Jurkat, Clone E6-1 (cell line): ENCODE results near the gene MOB3B.

Source experiments
- DNase-seq: peaks from one replicate; pipeline ENCODE4 v3.0.0-alpha.2; 2011; ENCODE audit warnings: low read depth, low spot score
- H3K4me3 ChIP-seq: 2 replicates; pipeline ENCODE4 v1.5.1; 2011; ENCODE audit warnings: mild to moderate bottlenecking, low read length, control low read depth, moderate library complexity

Gene MOB3B

GRCh38 chr9:27548055-27548741 is 18.6 kb upstream of the MOB3B start:
- no peak overlapping the region for H3K4me3 ChIP-seq
- no peak for DNase-seq

DNA sequence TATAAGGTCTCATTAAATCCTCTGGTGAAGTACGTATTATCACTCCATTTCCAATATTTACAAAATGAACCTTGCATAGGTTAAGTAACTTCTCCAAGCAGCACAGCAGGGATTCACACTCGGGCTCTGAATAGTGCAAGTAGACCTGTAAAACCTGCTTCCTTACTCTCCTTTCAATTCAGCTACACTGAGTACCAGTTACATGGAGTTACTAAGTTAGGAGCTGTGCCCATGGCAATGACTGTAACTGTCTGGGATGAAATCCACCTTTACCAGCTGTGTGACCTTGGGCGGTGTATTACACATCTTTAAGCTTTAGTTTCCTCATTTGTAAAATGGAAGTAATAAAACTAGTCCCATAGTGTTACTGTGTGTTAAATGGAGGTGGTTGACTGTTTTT is 15.9 kb upstream of the MOB3B start:
- DNase-seq = no peak
- H3K4me3 ChIP-seq = no peak overlapping the region

GRCh38 chr9:27542508-27542907 is 12.9 kb upstream of the MOB3B start:
- DNase-seq = no peak
- H3K4me3 ChIP-seq = no peak overlapping the region

GRCh38 chr9:27541740-27542139 is 12.1 kb upstream of the MOB3B start:
- DNase-seq = no peak
- H3K4me3 ChIP-seq = no peak overlapping the region

DNA sequence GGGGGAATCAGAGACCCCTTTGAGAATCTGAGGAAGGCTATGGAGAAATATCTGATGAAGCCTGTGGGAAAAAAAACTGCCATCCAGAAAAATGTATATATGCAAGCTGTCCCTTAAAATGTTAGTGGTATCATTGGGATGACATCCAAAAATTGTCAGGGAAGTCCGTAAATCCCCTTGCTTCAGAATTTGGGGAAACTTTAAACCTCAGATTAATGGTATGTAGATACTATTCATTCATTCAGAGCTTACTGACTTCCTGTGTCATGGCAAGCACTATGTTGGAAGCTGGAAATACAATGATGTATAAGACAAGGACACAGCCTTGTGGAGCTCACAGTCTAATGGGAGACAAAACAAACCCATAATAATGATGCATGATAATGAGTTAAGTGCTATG is 10.9 kb upstream of the MOB3B start:
- DNase-seq = no peak
- no peak overlapping the region for H3K4me3 ChIP-seq

- no peak for DNase-seq
- no peak overlapping the region for H3K4me3 ChIP-seq
Measured at GRCh38 chr9:27539479-27540441, 10.1 kb upstream of the MOB3B start.

- no peak overlapping the region for H3K4me3 ChIP-seq
- DNase-seq = no peak
Measured at GRCh38 chr9:27538647-27539046, 9.0 kb upstream of the MOB3B start.

DNA sequence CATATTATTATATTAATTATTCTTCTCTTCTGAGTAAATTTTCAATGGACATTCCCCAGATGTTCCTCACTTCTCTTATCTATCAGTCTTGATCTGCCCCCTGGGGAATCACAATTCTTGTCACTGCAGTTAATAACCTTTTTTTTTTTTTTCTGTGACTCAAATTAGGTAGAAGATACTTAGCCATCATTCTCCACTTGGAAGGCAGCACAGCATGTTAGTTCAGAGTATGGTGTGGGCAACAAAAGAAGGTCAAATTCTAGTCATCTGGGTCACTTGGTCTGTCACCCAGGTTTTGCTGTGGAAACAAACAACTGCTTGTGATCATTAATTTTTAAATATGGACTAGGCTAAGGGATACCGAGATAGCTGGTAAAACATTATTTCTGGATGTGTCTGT is 8.1 kb upstream of the MOB3B start:
- DNase-seq = no peak

GRCh38 chr9:27537027-27537435 is 7.4 kb upstream of the MOB3B start:
- no peak for DNase-seq

More for the DNA sequence above, 8.1 kb upstream of the MOB3B start:
- no peak overlapping the region for H3K4me3 ChIP-seq

GRCh38 chr9:27536168-27536567 is 6.6 kb upstream of the MOB3B start:
- no peak overlapping the region for H3K4me3 ChIP-seq
- DNase-seq = no peak

More at GRCh38 chr9:27537027-27537435, 7.4 kb upstream of the MOB3B start:
- H3K4me3 ChIP-seq = no peak overlapping the region

- DNase-seq = peak; percentile 50
- H3K4me3 ChIP-seq = no peak overlapping the region
Measured at GRCh38 chr9:27535701-27536118, 6.1 kb upstream of the MOB3B start.

GRCh38 chr9:27534658-27535209 is 5.1 kb upstream of the MOB3B start:
- H3K4me3 ChIP-seq = no peak overlapping the region

GRCh38 chr9:27534131-27534530 is 4.5 kb upstream of the MOB3B start:
- no peak for DNase-seq
- no peak overlapping the region for H3K4me3 ChIP-seq

More at GRCh38 chr9:27534658-27535209, 5.1 kb upstream of the MOB3B start:
- no peak for DNase-seq

DNA sequence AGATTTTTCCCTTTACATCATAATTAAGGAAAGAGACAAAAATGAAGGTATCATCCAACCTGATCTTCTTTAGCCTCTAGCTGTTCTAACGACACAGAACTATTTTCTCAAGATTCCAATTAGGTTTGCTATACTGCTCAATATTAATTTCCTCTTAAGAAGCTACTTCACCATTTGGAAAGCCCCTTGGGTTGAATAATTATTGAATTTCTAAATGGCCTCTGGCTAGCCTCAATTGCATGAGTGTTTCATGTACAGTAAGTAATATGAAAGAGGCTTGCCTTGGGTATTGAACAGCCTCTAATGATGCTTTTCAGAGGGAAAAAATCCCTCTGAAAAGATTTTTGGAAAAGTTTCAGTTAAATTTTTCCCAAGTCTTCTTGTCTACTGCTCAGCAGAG is 3.7 kb upstream of the MOB3B start:
- DNase-seq = no peak
- H3K4me3 ChIP-seq = no peak overlapping the region

DNA sequence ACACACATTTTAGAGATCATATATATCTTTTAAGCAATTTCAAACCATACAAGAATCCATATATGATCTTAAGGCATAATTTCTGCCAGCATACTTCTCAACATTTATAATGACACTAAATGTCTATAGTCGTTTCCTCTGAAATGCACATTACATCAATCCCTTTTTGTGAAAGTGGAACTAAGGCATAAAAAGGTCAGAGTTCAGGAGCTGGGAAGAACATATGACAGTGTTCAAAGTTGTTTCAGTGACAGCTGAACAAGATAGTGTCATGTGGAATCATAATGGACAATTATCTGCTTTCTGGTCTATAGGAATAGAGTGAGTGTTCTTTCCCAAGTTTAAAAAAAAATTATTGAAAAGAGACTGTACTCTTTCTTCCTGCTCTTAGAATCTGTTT is 2.4 kb upstream of the MOB3B start:
- H3K4me3 ChIP-seq = no peak overlapping the region
- DNase-seq = no peak

DNA sequence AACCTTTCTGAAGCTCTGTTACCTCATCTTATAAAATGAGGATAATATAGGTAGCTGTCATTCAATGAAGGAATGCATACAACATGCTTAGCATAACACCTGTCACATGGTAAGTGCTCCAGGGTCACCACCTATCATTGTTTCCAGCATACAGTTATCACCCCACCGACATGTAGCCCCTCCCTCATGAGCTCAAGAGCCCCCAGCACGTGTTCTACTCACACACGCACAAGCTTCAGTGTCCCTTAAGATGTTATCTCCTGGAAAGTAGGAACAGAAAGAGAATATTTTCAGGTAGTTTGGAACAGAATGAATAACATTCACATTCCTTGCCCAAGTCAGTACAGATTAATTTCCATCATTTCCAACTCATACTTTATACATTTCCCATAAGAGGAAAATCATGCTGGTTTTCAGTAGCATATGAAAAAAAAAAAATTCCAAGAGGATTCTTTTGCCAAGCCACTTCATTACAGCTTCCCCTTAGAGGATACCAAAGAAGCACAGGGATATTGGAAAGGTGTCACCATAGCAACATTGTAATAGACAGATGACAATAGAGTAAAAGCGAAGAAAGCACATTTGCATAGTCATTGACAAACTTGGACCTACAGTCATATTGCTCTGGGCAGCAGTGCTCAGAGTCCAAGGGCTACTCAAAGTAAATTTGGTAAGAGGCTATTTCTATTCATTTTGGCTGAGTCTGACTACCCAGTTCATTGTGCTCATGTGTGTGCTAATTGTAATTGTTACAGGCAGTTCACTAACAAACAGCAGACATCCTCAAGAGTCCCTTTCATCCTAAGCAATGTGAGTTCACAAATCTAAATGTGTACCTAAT is 1.5 kb upstream of the MOB3B start:
- DNase-seq = no peak
- no peak overlapping the region for H3K4me3 ChIP-seq

DNA sequence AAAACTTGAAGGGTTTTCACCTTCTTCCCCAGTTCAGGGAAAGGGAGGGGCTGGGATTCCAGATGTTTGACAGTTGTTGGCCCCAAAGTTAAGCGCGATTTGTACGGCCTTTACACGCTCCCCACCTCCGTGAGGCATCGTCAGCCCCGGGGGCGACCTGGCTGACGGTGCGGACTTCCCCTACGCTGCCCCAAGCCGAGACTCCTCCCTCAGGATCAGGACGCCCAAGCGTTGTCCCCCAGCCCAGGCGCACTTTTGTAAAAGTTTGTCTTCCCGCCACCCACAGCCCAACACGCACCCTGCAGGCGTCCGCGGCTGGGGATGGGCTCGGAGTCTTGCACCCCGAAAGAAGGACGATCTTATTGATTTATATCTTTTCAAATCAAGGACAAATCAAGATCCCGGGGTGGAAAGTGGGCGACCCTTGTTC is 713 bp downstream of the MOB3B start:
- peak overlapping the region; percentile 41 for H3K4me3 ChIP-seq
- no peak for DNase-seq

DNA sequence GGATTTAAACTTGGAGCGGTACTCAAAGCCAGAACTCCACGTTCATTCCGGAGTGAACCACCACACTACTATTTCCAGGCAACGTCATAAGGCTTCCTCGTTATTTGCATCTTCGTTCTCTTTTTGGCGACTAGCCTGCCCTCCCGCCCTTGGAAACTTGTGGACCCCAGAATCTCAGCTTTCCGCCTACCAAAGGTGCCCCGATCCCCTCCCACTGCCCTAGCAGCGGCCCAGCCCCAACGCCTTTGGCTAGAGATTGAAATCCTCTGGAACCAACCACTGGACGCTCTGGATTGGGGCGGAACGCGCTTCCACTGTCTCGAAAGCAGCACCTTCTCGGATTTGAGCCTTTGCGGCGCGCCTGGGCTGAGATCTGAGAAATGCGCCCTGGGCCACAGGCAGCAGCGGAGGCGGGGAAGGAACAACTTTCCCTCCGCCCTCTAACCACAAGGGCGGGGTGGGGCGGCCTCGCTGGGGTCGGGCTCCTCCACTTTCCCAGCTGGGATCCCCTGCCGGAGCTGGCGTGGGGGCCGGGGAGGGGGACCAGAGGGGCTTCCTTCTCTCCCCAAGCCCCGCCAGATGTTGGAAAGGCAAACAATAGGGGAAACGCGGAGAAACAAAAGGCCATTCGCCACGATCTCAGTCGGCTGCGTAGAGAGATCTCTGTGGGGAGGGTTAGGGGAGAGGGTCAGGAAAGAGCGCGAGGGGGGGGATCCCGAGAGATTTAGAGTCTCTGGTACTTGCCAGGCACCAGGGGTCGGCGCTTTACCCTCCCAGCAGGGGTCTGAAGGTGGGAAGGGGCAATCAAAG is 1.3 kb downstream of the MOB3B start:
- DNase-seq = peak; percentile 7
- peak overlapping the region; percentile 41 for H3K4me3 ChIP-seq
